NCI-H446 (cell line): ENCODE results near the gene LRRC49.
A peak's percentile ranks its signal among the peaks of the same experiment; 100 is the strongest.
"Not testable (repeated sequence)": the region's sequence is repeated elsewhere in the genome, so short reads cannot be mapped to it uniquely, and the experiment has no call there.

ENCODE experiments used
- DNase-seq, 2 experiments: peaks; one replicate each; lab custom pipeline; 2025; lab: John Stamatoyannopoulos, UW

LRRC49 gene

GRCh38 chr15:70892002-70892911, at the start of gene LRRC49, which contains the start of gene THAP10:
TSS of gene LRRC49 (plus strand) at chr15:70892826. CDS start at chr15:70892895, 69 bp downstream.
TSS of gene THAP10 (minus strand) at chr15:70892433. CDS start at chr15:70892272, 161 bp downstream.
- DNase-seq, result peak; percentile 87 to 88

- DNase-seq, result no peak
Observed at GRCh38 chr15:70845602-70846360, 46.8 kb upstream of the LRRC49 start.

GRCh38 chr15:70851889-70852288, 40.7 kb upstream of the LRRC49 start:
- no peak for DNase-seq

GRCh38 chr15:70852501-70853317, 39.9 kb upstream of the LRRC49 start:
- DNase-seq, result no peak

- no peak for DNase-seq
Observed at GRCh38 chr15:70853318-70853972, 39.2 kb upstream of the LRRC49 start.

GRCh38 chr15:70853973-70854665, 38.5 kb upstream of the LRRC49 start, which contains the start of gene LARP6:
TSS of gene LARP6 (minus strand) at chr15:70854157. CDS start at chr15:70854088, 69 bp downstream.
- DNase-seq, result no peak

- DNase-seq, result no peak
Observed at GRCh38 chr15:70854666-70854976, 38.0 kb upstream of the LRRC49 start.

GRCh38 chr15:70855764-70856163, 36.9 kb upstream of the LRRC49 start:
- no peak for DNase-seq

GRCh38 chr15:70856177-70856883, 36.3 kb upstream of the LRRC49 start:
- DNase-seq, result no peak

GRCh38 chr15:70856884-70857561, 35.6 kb upstream of the LRRC49 start:
- peak; percentile 9 to 18 for DNase-seq

- DNase-seq, result no peak
Observed at GRCh38 chr15:70857562-70858285, 34.9 kb upstream of the LRRC49 start.

GRCh38 chr15:70858614-70859321, 33.9 kb upstream of the LRRC49 start:
- not testable (repeated sequence) for DNase-seq

GRCh38 chr15:70859322-70859908, 33.2 kb upstream of the LRRC49 start:
- no peak for DNase-seq

- DNase-seq, result no peak
Observed at GRCh38 chr15:70859998-70860397, 32.6 kb upstream of the LRRC49 start.

- DNase-seq, result no peak
Observed at GRCh38 chr15:70863450-70864218, 29.0 kb upstream of the LRRC49 start.

GRCh38 chr15:70866982-70867641, 25.5 kb upstream of the LRRC49 start:
- DNase-seq, result no peak
